ENCODE results near the gene SMOC2.

DNA sequence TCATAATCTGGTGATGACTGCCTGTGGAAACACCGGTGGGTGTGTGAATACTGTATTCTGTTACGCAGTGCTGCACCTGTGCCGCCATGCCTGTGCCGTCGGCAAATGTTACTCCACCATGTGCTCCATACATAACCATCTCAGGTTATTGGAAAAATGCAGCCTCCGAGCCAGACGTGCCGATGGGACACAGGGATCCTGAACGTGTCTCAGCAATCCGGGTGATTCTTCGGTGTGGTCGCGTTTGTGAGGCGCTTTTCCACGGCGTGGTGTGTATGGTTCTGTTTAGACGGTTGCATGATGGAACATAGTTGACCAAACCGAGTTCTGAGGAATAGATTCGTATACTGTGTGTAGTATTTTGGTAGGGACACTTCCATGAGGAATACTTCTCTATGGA, 130.3 kb downstream of the SMOC2 start:
- TF ChIP-seq POLR2AphosphoS5 (IDR thresholded peaks at IDR 0.05; ENCODE audit: borderline replicate concordance, low read depth, low read length) (no peak), EZH2 (IDR thresholded peaks at IDR 0.05) (no peak), FOXP2 (optimal IDR thresholded peaks at IDR 0.05; ENCODE audit: control extremely low read depth, extremely low read length, insufficient read depth) (no peak)
